PC-9 (cell line): ENCODE data around the gene CDK5RAP2. TPM values are rescaled to one million over a fixed set of nuclear protein-coding genes. Genes with fewer than 3 reads are reported as not detected.

Experiments used
- BruUV-seq: library from RNA; stranded (reverse); fragments of 400-500 nt; replicated peaks from 2 replicates; lab custom pipeline; 2021; lab: Mats Ljungman, UMichigan
- CTCF ChIA-PET: fragments of 300-600 bp; sonication (Branson Sonifier 250); formaldehyde crosslinking; loops from one replicate; lab custom pipeline; 2022; ENCODE audit warnings: antibody characterized with exemption; lab: Charles Lee
- POLR2A ChIA-PET: fragments of 300-600 bp; sonication (Branson Sonifier 250); formaldehyde crosslinking; loops from one replicate; lab custom pipeline; 2022; ENCODE audit warnings: antibody characterized with exemption; ENCODE audit not compliant: unreplicated experiment; lab: Charles Lee
- DNase-seq, 2 experiments: peaks; one replicate each; pipeline versions ENCODE4 v3.0.0 to v3.0.0-alpha.2; 2015 to 2022; ENCODE audit warnings: mixed read lengths in 1 of 2
- H2AFZ ChIP-seq: fragments of 200-600 bp; sonication (generic); 2 replicates; pipeline ENCODE4 v1.8.1; 2017; ENCODE audit warnings: antibody characterized with exemption
- H3F3A ChIP-seq: fragments of 200-600 bp; sonication (generic); 2 replicates; pipeline ENCODE4 v1.8.1; 2017; ENCODE audit warnings: antibody characterized with exemption, mild to moderate bottlenecking, low read depth; ENCODE audit not compliant: insufficient read depth
- H3K27ac ChIP-seq: fragments of 200-600 bp; sonication (generic); 2 replicates; pipeline ENCODE4 v1.6.1; 2016; ENCODE audit warnings: mixed run types
- H3K27me3 ChIP-seq: fragments of 200-600 bp; sonication (generic); 2 replicates; pipeline ENCODE4 v1.6.1; 2016; ENCODE audit warnings: low read depth, mixed run types; ENCODE audit not compliant: insufficient read depth
- H3K36me3 ChIP-seq: fragments of 200-600 bp; sonication (generic); 2 replicates; pipeline ENCODE4 v1.6.1; 2016; ENCODE audit warnings: low read depth, mixed run types
- H3K4me1 ChIP-seq: fragments of 200-600 bp; sonication (generic); replicated peaks from 2 replicates; pipeline ENCODE4 v1.6.1; 2016; ENCODE audit warnings: mixed run types; ENCODE audit not compliant: insufficient read depth
- H3K4me2 ChIP-seq: fragments of 200-600 bp; sonication (generic); 2 replicates; pipeline ENCODE4 v1.6.1; 2017; ENCODE audit warnings: mixed run types
- H3K4me3 ChIP-seq: fragments of 200-600 bp; sonication (generic); 2 replicates; pipeline ENCODE4 v1.6.1; 2016; ENCODE audit warnings: mixed run types
- H3K79me2 ChIP-seq: fragments of 200-600 bp; sonication (generic); 2 replicates; pipeline ENCODE4 v1.6.1; 2017; ENCODE audit warnings: low read depth, mixed run types
- H3K9me2 ChIP-seq: fragments of 200-600 bp; sonication (generic); 2 replicates; pipeline ENCODE4 v1.8.1; 2017; ENCODE audit warnings: mild to moderate bottlenecking; ENCODE audit not compliant: insufficient read depth
- H3K9me3 ChIP-seq: fragments of 200-600 bp; sonication (generic); 2 replicates; pipeline ENCODE4 v1.8.1; 2016; ENCODE audit warnings: low read depth; ENCODE audit not compliant: insufficient read depth
- H4K20me1 ChIP-seq: fragments of 200-600 bp; sonication (generic); 2 replicates; pipeline ENCODE4 v1.8.1; 2017; ENCODE audit not compliant: insufficient read depth
- CTCF ChIP-seq: fragments of 200-600 bp; sonication (generic); conservative IDR thresholded peaks from 2 replicates; pipeline ENCODE4 v1.6.1; 2017; ENCODE audit warnings: mixed run types, antibody characterized with exemption, mild to moderate bottlenecking, moderate library complexity
- EZH2 ChIP-seq: fragments of 200-600 bp; sonication (generic); IDR thresholded peaks from 2 replicates; pipeline ENCODE4 v1.8.0; 2017; ENCODE audit warnings: antibody characterized with exemption, low read depth
- intact Hi-C: fragments of 100-400 bp; cut with micrococcal nuclease; formaldehyde crosslinking; loops from one replicate; pipeline ENCODE4 v1.10.0; 2022; ENCODE audit not compliant: unreplicated experiment
- total RNA-seq: library from RNA; stranded (reverse); gene quantifications from 2 replicates; pipeline ENCODE4 v1.2.3, GENCODE V29; 2021

Gene CDK5RAP2
- total RNA-seq, 1 experiment from 2014 or later = 113 TPM

GRCh38 chr9:120392711-120393110 lies 187.3 kb downstream of the CDK5RAP2 start:
- Histone ChIP-seq H3K79me2 (no peaks in the 10 kb centered on the region), H3K9me2 (no peaks in the 10 kb centered on the region; the same call in 1 of the 2 replicates), H3K27ac (no peak overlapping the region), H3K27me3 (no peaks in the 10 kb centered on the region), H2AFZ (no peak overlapping the region), H4K20me1 (no peaks in the 10 kb centered on the region), H3F3A (peaks cover 15% of the 10 kb centered on the region; the same call in 1 of the 2 replicates), H3K9me3 (no peaks in the 10 kb centered on the region), H3K4me3 (no peak overlapping the region), H3K4me2 (no peak overlapping the region), H3K4me1 (peaks cover 21% of the 10 kb centered on the region), H3K36me3 (peaks cover 5% of the 10 kb centered on the region; the same call in 1 of the 2 replicates)
- POLR2A ChIA-PET = no interaction called here
- TF ChIP-seq EZH2 = no peak
- no peak for TF ChIP-seq CTCF
- BruUV-seq = no TSS peak
- DNase-seq = no peak
- CTCF ChIA-PET = no interaction called here
- intact Hi-C loops = no loop called here

- H2AFZ ChIP-seq = no peak overlapping the region
- intact Hi-C loops = no loop called here
- no peak overlapping the region for H3K4me3 ChIP-seq
- no TSS peak for BruUV-seq
- H3K27me3 ChIP-seq = no peaks in the 10 kb centered on the region
- H3K4me2 ChIP-seq = no peak overlapping the region
- no peak overlapping the region for H3K27ac ChIP-seq
- no peak for DNase-seq
- 0 out of 2 replicates have a peak, but pooled peaks cover 3% of the 10 kb centered on the region for H3K36me3 ChIP-seq
- H3K9me3 ChIP-seq = no peaks in the 10 kb centered on the region
- no peaks in the 10 kb centered on the region for H4K20me1 ChIP-seq
- H3K9me2 ChIP-seq = no peaks in the 10 kb centered on the region; the same call in 1 of the 2 replicates
- H3K79me2 ChIP-seq = no peaks in the 10 kb centered on the region
- H3K4me1 ChIP-seq = peaks cover 21% of the 10 kb centered on the region
- POLR2A ChIA-PET = no interaction called here
- CTCF ChIA-PET = no interaction called here
- peaks cover 15% of the 10 kb centered on the region; the same call in 1 of the 2 replicates for H3F3A ChIP-seq
- no peak for TF ChIP-seq CTCF
- no peak for TF ChIP-seq EZH2
Measured at GRCh38 chr9:120392245-120392644, 187.7 kb downstream of the CDK5RAP2 start.

DNA sequence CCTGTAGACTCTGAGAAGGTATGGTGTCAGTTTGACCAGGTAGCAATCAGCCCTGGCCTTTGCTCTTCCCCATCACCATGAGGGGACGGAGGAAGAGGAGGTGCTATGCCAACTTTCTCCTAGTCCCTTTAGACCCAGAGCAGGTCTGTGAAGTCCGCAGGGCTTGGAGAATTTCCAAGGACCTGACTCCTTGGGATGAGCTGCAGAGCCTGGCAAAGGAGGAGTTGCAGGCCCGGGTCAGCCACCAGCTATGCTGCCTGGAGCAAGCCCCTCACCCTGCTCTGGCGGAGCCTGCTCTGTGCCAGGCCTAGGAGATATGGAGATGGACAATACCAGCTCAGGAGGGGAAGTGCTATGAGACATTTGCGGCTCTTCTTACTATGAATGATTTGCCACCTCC lies 188.3 kb downstream of the CDK5RAP2 start:
- intact Hi-C loops = no loop called here
- TF ChIP-seq CTCF (no peak), EZH2 (no peak)
- POLR2A ChIA-PET = no interaction called here
- Histone ChIP-seq H4K20me1 (no peaks in the 10 kb centered on the region), H3K9me3 (no peaks in the 10 kb centered on the region), H3K27me3 (no peaks in the 10 kb centered on the region), H3K36me3 (0 out of 2 replicates have a peak, but pooled peaks cover 3% of the 10 kb centered on the region), H3K4me1 (peaks cover 21% of the 10 kb centered on the region), H2AFZ (no peak overlapping the region), H3K4me3 (no peak overlapping the region), H3K4me2 (no peak overlapping the region), H3K79me2 (no peaks in the 10 kb centered on the region), H3F3A (peaks cover 15% of the 10 kb centered on the region; the same call in 1 of the 2 replicates), H3K9me2 (no peaks in the 10 kb centered on the region; the same call in 1 of the 2 replicates), H3K27ac (no peak overlapping the region)
- no peak for DNase-seq
- CTCF ChIA-PET = no interaction called here
- BruUV-seq = no TSS peak
